HG03571 (cell line): ENCODE measurements around the gene PVR.
A peak's percentile ranks its signal among the peaks of the same experiment; 100 is the strongest.

Source experiments
- ATAC-seq: cut with Tn5 transposase; IDR thresholded peaks from one replicate; pipeline ENCODE4 v1.9.1; 2021; ENCODE audit not compliant: unreplicated experiment

The PVR gene

DNA sequence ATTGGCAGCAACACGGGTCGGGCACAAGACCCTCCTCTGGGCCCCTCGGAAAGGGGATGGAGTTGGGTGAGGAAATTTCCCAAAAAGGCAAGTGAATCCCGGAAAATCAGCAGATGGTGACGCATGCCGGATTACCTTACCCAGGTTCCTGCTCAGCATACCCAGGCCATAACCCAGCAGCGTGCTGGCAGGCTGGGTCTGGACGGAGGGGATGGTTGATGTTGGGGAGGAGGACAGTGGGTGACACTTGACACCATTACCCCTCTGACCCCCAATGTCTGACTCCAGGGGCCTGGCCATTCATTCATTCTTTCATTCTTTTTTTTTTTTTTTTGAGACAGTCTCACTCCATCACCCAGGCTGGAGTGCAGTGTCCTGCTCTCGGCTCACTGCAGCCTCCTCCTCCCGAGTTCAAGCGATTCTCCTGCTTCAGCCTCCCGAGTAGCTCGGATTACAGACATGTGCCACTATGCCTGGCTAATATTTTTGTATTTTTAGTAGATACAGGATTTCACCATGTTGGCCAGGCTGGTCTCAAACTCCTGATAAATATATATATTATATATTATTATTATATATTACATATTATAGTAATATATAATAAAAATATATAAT lies 799 bp downstream of the PVR start:
- ATAC-seq: no peak

- ATAC-seq: no peak
These were observed 1.8 kb downstream of the PVR start for GRCh38 chr19:44645407-44646048.

DNA sequence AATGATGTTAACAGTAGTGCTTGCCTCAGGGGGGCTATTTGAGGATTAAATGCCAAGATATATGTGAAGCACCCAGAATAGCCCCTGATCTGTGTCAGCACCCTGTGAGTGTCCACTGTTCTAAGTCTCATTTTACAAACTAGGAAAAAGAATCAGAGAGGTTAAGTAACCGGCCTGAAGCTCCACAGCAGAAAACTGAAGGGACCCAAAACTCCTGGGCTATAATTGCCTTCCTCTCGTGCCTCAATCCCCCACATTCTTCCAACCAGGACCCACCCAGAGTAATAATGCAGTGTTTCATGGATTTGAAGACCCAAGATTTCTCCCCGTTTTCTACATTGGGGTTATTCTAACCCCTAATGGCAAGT lies 2.3 kb downstream of the PVR start:
- no peak for ATAC-seq

DNA sequence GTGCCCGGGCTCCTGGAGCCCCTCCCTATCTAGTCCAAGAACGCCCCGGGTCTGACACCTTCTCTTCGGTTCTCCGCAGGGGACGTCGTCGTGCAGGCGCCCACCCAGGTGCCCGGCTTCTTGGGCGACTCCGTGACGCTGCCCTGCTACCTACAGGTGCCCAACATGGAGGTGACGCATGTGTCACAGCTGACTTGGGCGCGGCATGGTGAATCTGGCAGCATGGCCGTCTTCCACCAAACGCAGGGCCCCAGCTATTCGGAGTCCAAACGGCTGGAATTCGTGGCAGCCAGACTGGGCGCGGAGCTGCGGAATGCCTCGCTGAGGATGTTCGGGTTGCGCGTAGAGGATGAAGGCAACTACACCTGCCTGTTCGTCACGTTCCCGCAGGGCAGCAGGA lies 3.4 kb downstream of the PVR start:
- ATAC-seq: no peak

DNA sequence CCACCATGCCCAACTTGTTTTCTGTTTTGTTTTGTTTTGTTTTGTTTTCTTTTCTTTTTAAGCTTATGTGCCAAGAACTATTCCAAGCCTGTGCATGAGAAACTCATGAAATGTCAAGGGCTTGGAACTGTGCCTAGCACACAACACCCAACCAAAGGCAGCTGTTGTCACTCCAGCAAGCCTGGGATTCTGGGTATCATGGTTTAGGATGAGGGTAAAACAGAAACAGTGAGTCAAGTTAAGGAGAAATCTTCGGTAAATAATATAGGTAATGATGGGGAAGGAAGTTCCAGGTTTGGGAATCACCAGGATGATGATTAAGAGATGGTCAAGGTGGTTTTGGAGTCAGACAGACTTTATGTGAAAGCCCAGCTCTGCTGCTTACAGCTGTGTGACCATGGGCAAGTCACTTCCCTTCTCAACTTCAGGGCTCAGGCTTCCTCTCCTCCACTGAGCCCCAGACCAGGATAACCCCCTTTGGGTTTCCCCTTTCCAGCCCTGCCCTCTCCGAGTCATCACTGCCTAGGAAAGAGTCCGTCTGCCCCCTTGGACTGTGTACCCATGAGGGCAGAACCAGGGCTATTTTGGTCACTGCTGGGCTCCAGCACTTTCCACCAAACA lies 5.0 kb downstream of the PVR start:
- no peak for ATAC-seq

DNA sequence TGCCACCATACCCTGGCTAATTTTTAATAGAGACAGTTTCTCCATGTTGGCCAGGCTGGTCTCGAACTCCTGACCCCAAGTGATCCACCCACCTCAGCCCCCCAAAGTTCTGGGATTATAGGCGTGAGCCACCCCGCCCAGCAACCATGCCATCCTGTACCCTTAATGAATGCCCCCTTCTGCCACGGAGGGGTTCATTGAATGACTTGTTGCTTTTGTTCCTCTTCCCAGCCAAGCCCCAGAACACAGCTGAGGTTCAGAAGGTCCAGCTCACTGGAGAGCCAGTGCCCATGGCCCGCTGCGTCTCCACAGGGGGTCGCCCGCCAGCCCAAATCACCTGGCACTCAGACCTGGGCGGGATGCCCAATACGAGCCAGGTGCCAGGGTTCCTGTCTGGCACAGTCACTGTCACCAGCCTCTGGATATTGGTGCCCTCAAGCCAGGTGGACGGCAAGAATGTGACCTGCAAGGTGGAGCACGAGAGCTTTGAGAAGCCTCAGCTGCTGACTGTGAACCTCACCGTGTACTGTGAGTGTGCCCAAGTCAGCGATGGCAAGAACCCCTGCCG lies 6.0 kb downstream of the PVR start:
- ATAC-seq: no peak

DNA sequence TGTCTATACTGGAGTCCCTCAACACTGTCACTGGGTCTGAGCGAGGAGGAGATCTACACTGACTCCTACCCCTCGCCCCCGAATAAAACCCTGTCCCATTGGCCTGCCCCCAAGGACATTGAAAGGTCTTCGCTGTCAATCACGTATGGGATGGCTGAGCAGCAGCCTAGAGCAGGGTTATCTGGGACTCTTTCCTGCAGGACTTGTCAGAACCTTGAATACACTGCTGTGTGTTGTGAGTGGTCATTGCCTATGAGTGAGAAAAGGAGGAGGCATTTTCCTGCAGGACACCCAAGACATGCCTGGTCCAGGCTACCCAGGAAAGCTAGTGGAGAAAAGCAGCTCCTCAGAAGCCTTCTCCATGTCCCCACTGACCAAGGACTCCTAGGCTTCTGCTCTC lies 9.6 kb downstream of the PVR start:
- ATAC-seq: no peak

GRCh38 chr19:44653977-44654774 lies 10.5 kb downstream of the PVR start:
- ATAC-seq: peak; percentile 49

DNA sequence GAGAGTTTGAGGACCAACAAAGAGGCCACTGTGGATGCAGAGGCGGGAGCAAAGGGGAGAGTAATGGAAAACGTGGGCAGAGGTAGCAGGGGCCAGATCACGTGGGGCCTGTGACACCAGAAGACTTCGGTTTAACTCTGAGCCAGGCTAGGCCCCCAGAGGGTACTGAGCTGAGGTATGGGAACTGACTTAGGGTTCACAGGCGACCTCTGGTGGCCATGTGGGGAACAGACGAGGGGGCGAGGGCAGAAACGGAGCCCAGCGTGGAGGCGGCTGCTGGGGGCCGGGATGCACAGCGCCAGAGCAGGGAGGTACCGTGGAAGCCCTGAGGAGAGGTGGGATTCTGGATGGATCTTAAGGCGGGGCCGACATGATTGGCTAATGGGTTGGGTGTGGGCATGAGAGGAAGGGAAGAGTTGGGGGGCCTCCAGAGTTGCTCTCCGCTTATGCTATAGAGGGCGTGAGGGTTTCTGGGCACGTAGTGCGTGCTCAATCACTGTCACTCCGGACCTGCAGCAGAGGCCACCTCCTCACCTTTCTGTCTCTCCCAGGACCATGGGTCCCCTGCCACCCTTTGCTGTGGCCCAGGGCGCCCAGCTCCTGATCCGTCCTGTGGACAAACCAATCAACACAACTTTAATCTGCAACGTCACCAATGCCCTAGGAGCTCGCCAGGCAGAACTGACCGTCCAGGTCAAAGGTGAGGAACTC lies 13.7 kb downstream of the PVR start:
- no peak for ATAC-seq

- ATAC-seq: no peak
These were observed 14.5 kb downstream of the PVR start for GRCh38 chr19:44658069-44658733.

GRCh38 chr19:44660081-44660480 lies 16.4 kb downstream of the PVR start:
- ATAC-seq: no peak

DNA sequence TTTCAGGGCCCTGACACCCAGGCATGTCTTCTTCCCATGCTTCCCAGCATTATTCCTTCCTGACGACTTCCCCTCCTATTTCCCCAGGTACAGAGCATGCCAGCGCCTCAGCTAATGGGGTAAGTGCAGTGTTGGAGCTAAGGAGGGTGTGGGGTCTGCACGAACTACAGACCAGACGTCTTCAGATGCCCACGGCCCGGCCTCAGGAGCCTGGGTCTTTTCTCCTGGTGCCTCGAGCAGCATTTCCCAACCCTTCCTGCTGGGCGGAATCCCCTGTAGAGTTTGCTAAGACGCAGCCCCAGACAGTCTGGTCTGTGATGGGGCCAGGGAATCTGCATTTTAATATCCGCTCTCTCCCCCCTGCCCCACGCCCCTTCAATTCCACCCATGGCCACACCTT lies 17.5 kb downstream of the PVR start:
- no peak for ATAC-seq

GRCh38 chr19:44661904-44662303 lies 18.2 kb downstream of the PVR start:
- no peak for ATAC-seq

GRCh38 chr19:44662691-44663385 lies 19.1 kb downstream of the PVR start:
- ATAC-seq: no peak

DNA sequence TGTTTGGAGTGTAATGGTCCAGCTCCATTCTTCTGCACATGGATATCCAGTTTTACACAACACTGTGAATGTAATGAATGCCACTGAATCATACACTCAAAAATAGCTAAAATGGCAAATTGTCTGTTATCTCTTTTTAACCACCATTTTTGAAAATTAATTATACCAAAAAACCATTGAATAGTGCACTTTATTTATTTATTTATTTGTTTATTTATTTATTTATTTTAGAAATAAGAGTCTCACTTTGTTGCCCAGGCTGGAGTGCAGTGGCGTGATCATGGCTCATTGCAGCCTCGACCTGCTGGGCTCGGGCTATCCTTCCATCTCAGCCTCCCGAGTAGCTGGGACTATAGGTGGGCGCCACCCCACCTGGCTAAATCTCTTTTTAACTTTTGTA lies 20.3 kb downstream of the PVR start:
- no peak for ATAC-seq

DNA sequence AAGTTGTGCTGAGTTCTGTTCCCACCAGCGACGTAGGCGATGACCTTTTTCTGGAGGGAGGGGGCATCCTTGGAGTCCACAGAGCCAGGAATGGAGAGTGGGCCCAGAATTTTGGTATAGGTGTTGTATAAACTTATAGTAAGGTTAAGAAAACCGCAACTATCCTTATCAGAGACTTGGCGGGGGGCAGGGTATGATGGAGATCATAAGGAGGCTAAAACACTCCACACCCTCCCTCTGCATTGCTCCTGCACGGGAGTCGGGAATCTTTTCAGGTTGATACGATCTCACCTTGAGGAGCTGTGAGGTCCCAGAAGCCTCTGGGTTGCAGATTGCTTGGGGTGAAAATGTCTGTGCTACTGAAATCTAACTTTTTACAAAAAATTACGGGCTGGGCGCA lies 21.3 kb downstream of the PVR start:
- ATAC-seq: no peak

- ATAC-seq: no peak
These were observed 23.3 kb downstream of the PVR start for GRCh38 chr19:44666852-44667556.

DNA sequence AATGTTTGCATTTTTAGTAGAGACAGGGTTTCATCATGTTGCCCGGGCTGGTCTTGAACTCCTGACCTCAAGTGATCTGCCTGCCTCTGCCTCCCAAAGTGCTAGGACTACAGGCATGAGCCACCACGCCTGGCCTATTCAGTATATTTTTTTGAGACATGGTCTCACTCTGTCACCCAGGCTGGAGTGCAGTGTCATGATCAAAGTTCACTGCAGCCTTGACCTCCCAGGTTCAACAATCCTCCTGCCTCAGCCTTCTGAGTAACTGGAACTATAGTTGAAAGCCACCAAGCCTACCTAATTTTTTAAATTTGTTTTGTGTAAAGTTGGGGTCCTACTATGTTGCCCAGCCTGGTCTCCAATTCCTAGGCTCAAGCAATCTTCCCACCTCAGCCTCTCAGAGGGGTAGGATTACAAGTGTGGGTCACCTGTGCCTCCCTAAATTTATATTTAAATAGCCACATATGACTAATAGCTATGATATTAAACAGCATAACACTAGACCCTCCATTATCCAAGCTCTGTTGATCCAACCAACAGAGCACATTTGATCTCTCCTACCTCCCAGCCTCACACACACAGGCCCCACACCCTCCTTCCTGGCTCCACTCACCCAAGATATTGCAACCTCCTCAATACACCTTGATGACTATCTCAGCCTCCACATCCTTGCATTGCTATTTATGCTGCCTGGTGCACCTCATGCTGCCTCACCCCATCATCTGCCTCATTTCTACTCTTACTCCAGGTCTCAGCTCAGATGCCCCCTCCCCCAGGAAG lies 25.5 kb downstream of the PVR start:
- no peak for ATAC-seq
